ENCODE measurements around the gene SMR3B. TPM values are rescaled to one million over a fixed set of nuclear protein-coding genes. Genes with fewer than 3 reads are reported as not detected.

SMR3B gene
- total RNA-seq (2014; rRNA removed; shearing (Covaris generic)), result not detected in 2 replicates

- no peak for DNase-seq (ENCODE audit: low spot score)
Observed at GRCh38 chr4:70382691-70383181, at the start of gene SMR3B. Gene SMR3B, plus strand, starts transcription at chr4:70383131. Its CDS starts 1,380 bp downstream, at chr4:70384511.

GRCh38 chr4:70334681-70335080, 48.2 kb upstream of the SMR3B start, which contains the start of gene CABS1:
Gene CABS1, plus strand, starts transcription at chr4:70334981. Its CDS starts 59 bp downstream, at chr4:70335040.
- DNase-seq (ENCODE audit: low spot score), result no peak

GRCh38 chr4:70336043-70336442, 46.9 kb upstream of the SMR3B start:
- DNase-seq (ENCODE audit: low spot score), result no peak

- no peak for DNase-seq (ENCODE audit: low spot score)
Observed at GRCh38 chr4:70337886-70338420, 45.0 kb upstream of the SMR3B start.

GRCh38 chr4:70356185-70356584, 26.7 kb upstream of the SMR3B start:
- DNase-seq (ENCODE audit: low spot score), result no peak

GRCh38 chr4:70359115-70359661, 23.7 kb upstream of the SMR3B start:
- no peak for DNase-seq (ENCODE audit: low spot score)

- DNase-seq (ENCODE audit: low spot score), result no peak
Observed at GRCh38 chr4:70360460-70360859, 22.5 kb upstream of the SMR3B start, which contains the start of gene SMR3A. Gene SMR3A, plus strand, starts transcription at chr4:70360760. Its CDS starts 1,356 bp downstream, at chr4:70362116.

- DNase-seq (ENCODE audit: low spot score), result no peak
Observed at GRCh38 chr4:70364002-70364401, 18.9 kb upstream of the SMR3B start.

- DNase-seq (ENCODE audit: low spot score), result no peak
Observed at GRCh38 chr4:70365479-70365878, 17.5 kb upstream of the SMR3B start.

- DNase-seq (ENCODE audit: low spot score), result no peak
Observed at GRCh38 chr4:70367813-70368212, 15.1 kb upstream of the SMR3B start.

GRCh38 chr4:70371987-70372386, 10.9 kb upstream of the SMR3B start:
- DNase-seq (ENCODE audit: low spot score), result no peak

- no peak for DNase-seq (ENCODE audit: low spot score)
Observed at GRCh38 chr4:70372760-70373159, 10.2 kb upstream of the SMR3B start.

- DNase-seq (ENCODE audit: low spot score), result no peak
Observed at GRCh38 chr4:70380578-70380977, 2.4 kb upstream of the SMR3B start.

- no peak for DNase-seq (ENCODE audit: low spot score)
Observed at GRCh38 chr4:70392057-70392776, 9.3 kb downstream of the SMR3B start.

GRCh38 chr4:70397580-70397979, 14.6 kb downstream of the SMR3B start, which contains the start of gene OPRPN:
Gene OPRPN, plus strand, starts transcription at chr4:70397940. Its CDS starts 1,346 bp downstream, at chr4:70399286.
- DNase-seq (ENCODE audit: low spot score), result no peak

GRCh38 chr4:70399319-70399718, 16.4 kb downstream of the SMR3B start:
- peak; percentile 11 for DNase-seq (ENCODE audit: low spot score)

GRCh38 chr4:70402762-70403161, 19.8 kb downstream of the SMR3B start:
- DNase-seq (ENCODE audit: low spot score), result no peak

- DNase-seq (ENCODE audit: low spot score), result no peak
Observed at GRCh38 chr4:70405765-70406164, 22.8 kb downstream of the SMR3B start.

- no peak for DNase-seq (ENCODE audit: low spot score)
Observed at GRCh38 chr4:70425306-70425705, 42.4 kb downstream of the SMR3B start.

- DNase-seq (ENCODE audit: low spot score), result no peak
Observed at GRCh38 chr4:70426789-70427188, 43.9 kb downstream of the SMR3B start.

- DNase-seq (ENCODE audit: low spot score), result no peak
Observed at GRCh38 chr4:70437197-70437596, 54.3 kb downstream of the SMR3B start.
